GM19328 (cell line): ENCODE measurements around the gene FAM107B.
"Not testable (repeated sequence)": the region's sequence is repeated elsewhere in the genome, so short reads cannot be mapped to it uniquely, and the experiment has no call there.

Experiments
- ATAC-seq: cut with Tn5 transposase; IDR thresholded peaks from one replicate; pipeline ENCODE4 v1.9.1; 2021; ENCODE audit warnings: mild to moderate bottlenecking, moderate library complexity; ENCODE audit not compliant: unreplicated experiment

FAM107B gene

GRCh38 chr10:14737808-14738545 is 36.7 kb downstream of the FAM107B start:
- ATAC-seq: no peak

GRCh38 chr10:14736600-14737081 is 38.1 kb downstream of the FAM107B start:
- no peak for ATAC-seq

- ATAC-seq: no peak
These were observed 38.7 kb downstream of the FAM107B start for GRCh38 chr10:14736043-14736442.

- ATAC-seq: no peak
These were observed 42.7 kb downstream of the FAM107B start for GRCh38 chr10:14731875-14732512.

- no peak for ATAC-seq
These were observed 46.4 kb downstream of the FAM107B start for GRCh38 chr10:14728346-14728745.

- no peak for ATAC-seq
These were observed 46.8 kb downstream of the FAM107B start for GRCh38 chr10:14727924-14728323.

- no peak for ATAC-seq
These were observed 47.2 kb downstream of the FAM107B start for GRCh38 chr10:14727465-14727864.

GRCh38 chr10:14724931-14725330 is 49.8 kb downstream of the FAM107B start:
- no peak for ATAC-seq

- ATAC-seq: no peak
These were observed 51.5 kb downstream of the FAM107B start for GRCh38 chr10:14723052-14723689.

GRCh38 chr10:14717552-14717951 is 57.1 kb downstream of the FAM107B start:
- no peak for ATAC-seq

GRCh38 chr10:14712991-14713424 is 61.7 kb downstream of the FAM107B start:
- ATAC-seq: no peak

- ATAC-seq: not testable (repeated sequence)
These were observed 65.4 kb downstream of the FAM107B start for GRCh38 chr10:14709344-14709743.

GRCh38 chr10:14707481-14707880 is 67.2 kb downstream of the FAM107B start:
- ATAC-seq: no peak

GRCh38 chr10:14705548-14706230 is 69.0 kb downstream of the FAM107B start:
- no peak for ATAC-seq

- ATAC-seq: no peak
These were observed 71.1 kb downstream of the FAM107B start for GRCh38 chr10:14703631-14704001.

GRCh38 chr10:14701466-14701865 is 73.2 kb downstream of the FAM107B start:
- no peak for ATAC-seq

- ATAC-seq: no peak
These were observed 74.2 kb downstream of the FAM107B start for GRCh38 chr10:14700546-14700945.

- no peak for ATAC-seq
These were observed 75.2 kb downstream of the FAM107B start for GRCh38 chr10:14699482-14699881.

- no peak for ATAC-seq
These were observed 75.9 kb downstream of the FAM107B start for GRCh38 chr10:14698829-14699170.

- ATAC-seq: no peak
These were observed 76.4 kb downstream of the FAM107B start for GRCh38 chr10:14698111-14698828.

GRCh38 chr10:14697281-14697680 is 77.4 kb downstream of the FAM107B start:
- ATAC-seq: no peak
